Esophagus (tissue), 2 donors: ENCODE data around the gene COLGALT1. TPM values are rescaled to one million over a fixed set of nuclear protein-coding genes. Genes with fewer than 3 reads are reported as not detected.

ENCODE experiments used
- H3K27ac ChIP-seq, 2 donors: one replicate each; pipeline ENCODE4 v1.5.1; 2013; ENCODE audit warnings: low read depth in 2 of 2, mild to moderate bottlenecking in 2 of 2, inconsistent platforms in 1 of 2, low read length in 1 of 2, moderate library complexity in 1 of 2
- H3K27me3 ChIP-seq, 2 donors: one replicate each; pipeline ENCODE4 v1.6.1; 2013; ENCODE audit warnings: low read length in 2 of 2, control low read depth in 1 of 2, mild to moderate bottlenecking in 1 of 2; ENCODE audit not compliant: insufficient read depth in 2 of 2, control insufficient read depth in 1 of 2
- H3K36me3 ChIP-seq, 2 donors: one replicate each; pipeline ENCODE4 v1.6.1; 2013; ENCODE audit warnings: low read length in 1 of 2; ENCODE audit not compliant: control insufficient read depth in 2 of 2, insufficient read depth in 2 of 2
- H3K4me1 ChIP-seq, 2 donors: one replicate each; pipeline ENCODE4 v1.6.1; 2013; ENCODE audit warnings: low read length in 1 of 2; ENCODE audit not compliant: control insufficient read depth in 2 of 2, insufficient read depth in 2 of 2
- H3K4me3 ChIP-seq, 2 donors: one replicate each; pipeline ENCODE4 v1.5.1; 2013; ENCODE audit warnings: low read length in 2 of 2, mild to moderate bottlenecking in 2 of 2, low read depth in 1 of 2, moderate library complexity in 1 of 2
- H3K9me3 ChIP-seq, 2 donors: one replicate each; pipeline ENCODE4 v1.6.1; 2013; ENCODE audit warnings: mild to moderate bottlenecking in 2 of 2, low read depth in 1 of 2, low read length in 1 of 2, moderate library complexity in 1 of 2; ENCODE audit not compliant: control insufficient read depth in 2 of 2, insufficient read depth in 1 of 2
- WGBS, 2 donors: extraction: QIAGEN DNeasy Blood & Tissue Kit; methylation state at CpG; one replicate each; pipeline ENCODE4 v1.1.7; 2013; 5-methylcytosine and 5-hydroxymethylcytosine counted together
- polyA plus RNA-seq, 2 donors: library from polyadenylated mRNA; stranded (reverse); fragments of 200-250 nt; gene quantifications; one replicate each; pipeline ENCODE4 v1.2.3, GENCODE V29; 2013
- donor health status: healthy with polysubstance abuse.
- donor health status: Bipolar disorder and iron deficiency.

The COLGALT1 gene
- polyA plus RNA-seq, 2 donors = 23.6 to 24.8 TPM

- no peak overlapping the region for H3K27ac ChIP-seq
- 89% methylated on average over 21 to 31 of the region's 31 CpGs for WGBS, 2 donors
- H3K36me3 ChIP-seq = no peaks in the 10 kb centered on the region
- H3K9me3 ChIP-seq = peaks cover 0 to 5% of the 10 kb centered on the region in 2 donors
- no peaks in the 10 kb centered on the region for H3K4me1 ChIP-seq
- H3K27me3 ChIP-seq = no peaks in the 10 kb centered on the region
- H3K4me3 ChIP-seq = no peak overlapping the region
Observed at GRCh38 chr19:17623224-17623935, 67.9 kb downstream of the COLGALT1 start.

DNA sequence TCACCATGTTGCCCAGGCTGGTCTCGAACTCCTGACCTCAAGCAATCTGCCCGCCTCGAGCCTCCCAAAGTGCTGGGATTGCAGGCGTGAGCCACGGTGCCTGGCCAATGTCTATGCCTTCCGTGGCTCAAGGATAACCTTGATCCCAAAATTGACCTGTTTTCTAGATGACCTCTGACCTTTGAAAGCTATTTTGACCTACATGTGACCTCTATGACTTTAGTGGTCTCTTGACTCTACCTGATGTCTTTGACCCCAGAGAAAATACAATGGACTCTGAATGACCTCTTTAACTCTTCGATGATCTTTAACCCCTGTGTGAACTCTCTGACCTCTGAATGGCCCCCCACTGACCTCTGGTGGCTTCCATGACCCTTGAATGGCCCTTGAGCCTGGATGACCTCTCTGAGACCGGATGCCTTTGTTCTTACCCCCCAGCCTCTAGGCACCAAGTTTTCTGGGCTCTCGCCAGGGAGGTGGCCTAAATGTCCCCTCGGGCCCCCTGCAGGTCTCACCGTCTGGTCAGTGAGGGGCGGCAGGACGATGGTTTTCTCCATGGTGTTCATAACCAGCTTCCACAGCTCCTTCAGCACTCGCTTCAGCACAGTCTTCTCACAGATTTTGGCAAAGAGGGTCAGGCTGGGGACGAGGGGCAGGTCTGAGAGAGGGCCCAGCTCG is 69.0 kb downstream of the COLGALT1 start:
- no peaks in the 10 kb centered on the region for H3K4me1 ChIP-seq
- 86 to 89% methylated on average over 16 of the region's 16 CpGs for WGBS, 2 donors
- peaks cover 0 to 5% of the 10 kb centered on the region in 2 donors for H3K9me3 ChIP-seq
- H3K27ac ChIP-seq = no peak overlapping the region
- H3K4me3 ChIP-seq = no peak overlapping the region
- no peaks in the 10 kb centered on the region for H3K27me3 ChIP-seq
- no peaks in the 10 kb centered on the region for H3K36me3 ChIP-seq

DNA sequence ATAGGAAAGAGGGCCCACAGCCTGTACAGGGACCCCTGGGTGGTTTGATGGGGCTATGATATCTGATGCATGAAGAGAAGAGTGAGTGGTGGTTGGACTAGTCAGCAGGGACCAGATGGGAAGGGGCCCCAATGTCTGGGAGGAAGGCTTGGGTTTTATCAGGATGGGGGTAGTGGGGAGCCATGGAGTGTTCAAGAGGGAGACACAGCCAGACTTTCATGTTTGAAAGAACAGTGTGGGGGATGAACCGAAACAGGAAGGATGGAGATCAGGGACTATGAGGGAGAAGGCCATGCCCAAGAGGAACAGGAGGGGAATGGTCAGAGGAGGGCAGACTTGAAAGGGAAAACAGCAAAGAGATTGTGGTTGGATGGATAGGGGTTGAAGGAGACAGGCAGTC is 69.6 kb downstream of the COLGALT1 start:
- Histone ChIP-seq H3K36me3 (no peaks in the 10 kb centered on the region), H3K27ac (no peak overlapping the region), H3K27me3 (no peaks in the 10 kb centered on the region), H3K4me1 (no peaks in the 10 kb centered on the region), H3K9me3 (peaks cover 0 to 5% of the 10 kb centered on the region in 2 donors), H3K4me3 (no peak overlapping the region)
- WGBS, 2 donors = 88 to 91% methylated on average over 1 of the region's 1 CpG

GRCh38 chr19:17625980-17626379 is 70.5 kb downstream of the COLGALT1 start:
- no peaks in the 10 kb centered on the region for H3K27me3 ChIP-seq

DNA sequence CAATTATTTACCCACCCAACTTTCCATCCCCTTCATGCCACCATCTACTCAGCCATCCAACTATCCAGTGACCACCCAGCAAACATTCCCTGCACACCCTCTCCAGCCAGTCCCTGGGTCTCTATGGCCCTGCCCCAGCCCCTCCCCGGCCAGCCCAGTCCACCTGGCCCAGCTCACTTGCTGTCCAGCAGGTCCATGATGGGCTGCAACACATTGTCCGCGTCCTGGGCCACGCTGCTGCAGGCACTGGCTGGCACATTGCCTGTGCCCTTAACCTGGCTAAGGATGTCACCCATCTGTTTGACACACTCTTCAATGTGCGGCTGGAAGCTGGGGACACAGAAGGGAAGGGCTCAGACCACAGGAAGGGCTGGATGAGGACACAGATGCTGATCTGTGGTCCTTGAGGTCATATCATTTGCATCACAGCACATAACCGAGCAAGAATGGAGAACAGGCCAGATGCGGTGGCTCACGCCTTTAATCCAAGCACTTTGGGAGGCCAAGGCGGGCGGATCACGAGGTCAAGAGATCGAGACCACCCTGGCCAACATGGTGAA is 71.1 kb downstream of the COLGALT1 start:
- WGBS, 2 donors = 75 to 78% methylated on average over 12 of the region's 12 CpGs
- Histone ChIP-seq H3K36me3 (no peaks in the 10 kb centered on the region), H3K4me1 (no peaks in the 10 kb centered on the region), H3K4me3 (no peak overlapping the region), H3K9me3 (peaks cover 0 to 3% of the 10 kb centered on the region in 2 donors), H3K27ac (no peak overlapping the region), H3K27me3 (no peaks in the 10 kb centered on the region)

More at GRCh38 chr19:17625980-17626379, 70.5 kb downstream of the COLGALT1 start:
- 57 to 60% methylated on average over 2 of the region's 2 CpGs for WGBS, 2 donors
- Histone ChIP-seq H3K36me3 (no peaks in the 10 kb centered on the region), H3K4me1 (no peaks in the 10 kb centered on the region), H3K4me3 (no peak overlapping the region), H3K27ac (no peak overlapping the region), H3K9me3 (peaks cover 0 to 5% of the 10 kb centered on the region in 2 donors)

DNA sequence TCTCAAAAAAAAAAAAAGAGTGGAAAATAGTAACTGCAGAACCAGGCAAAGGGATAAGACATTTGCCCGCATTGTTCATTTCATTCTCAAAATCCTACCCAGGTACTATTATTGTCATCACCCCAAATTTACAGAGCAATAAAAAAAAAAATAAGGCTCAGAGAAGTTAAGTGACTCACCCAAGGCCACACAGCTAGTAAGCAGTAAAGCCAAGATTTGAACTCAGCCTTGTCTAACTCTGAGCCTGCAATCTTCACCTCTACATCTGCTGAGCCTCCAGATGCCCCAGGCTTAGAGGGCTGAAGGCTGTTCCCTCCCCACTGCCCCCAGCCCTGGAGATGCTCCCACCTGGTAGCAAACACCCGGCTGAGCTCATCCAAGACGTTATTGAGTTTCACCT is 71.7 kb downstream of the COLGALT1 start:
- Histone ChIP-seq H3K9me3 (no peaks in the 10 kb centered on the region), H3K27me3 (no peaks in the 10 kb centered on the region), H3K36me3 (no peaks in the 10 kb centered on the region), H3K4me1 (no peaks in the 10 kb centered on the region), H3K27ac (no peak overlapping the region), H3K4me3 (no peak overlapping the region)
- 87 to 93% methylated on average over 3 of the region's 3 CpGs for WGBS, 2 donors

DNA sequence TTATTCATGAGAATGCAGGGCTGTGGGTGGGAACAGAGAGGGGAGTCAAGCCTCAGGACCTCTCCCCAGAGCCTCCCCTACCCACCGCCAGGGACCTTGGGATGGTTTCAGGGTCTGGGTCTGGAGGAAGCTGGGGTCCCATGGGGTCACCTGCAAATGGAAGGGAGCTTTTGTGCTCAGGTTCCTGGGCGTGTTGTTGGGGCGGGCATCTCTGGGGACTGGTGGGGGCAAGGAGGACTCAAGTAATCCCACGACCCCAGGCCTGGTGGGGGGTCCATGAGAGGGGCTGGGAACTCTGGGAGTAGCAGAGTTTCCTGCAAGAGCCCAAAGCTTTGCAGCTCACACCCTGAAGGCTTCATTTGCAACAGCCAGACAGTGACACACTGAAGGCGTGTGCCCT is 72.5 kb downstream of the COLGALT1 start:
- Histone ChIP-seq H3K36me3 (no peaks in the 10 kb centered on the region), H3K4me3 (no peak overlapping the region), H3K27ac (no peak overlapping the region), H3K9me3 (no peaks in the 10 kb centered on the region), H3K27me3 (no peaks in the 10 kb centered on the region), H3K4me1 (no peaks in the 10 kb centered on the region)
- 69 to 70% methylated on average over 4 to 5 of the region's 5 CpGs for WGBS, 2 donors

GRCh38 chr19:17629760-17630159 is 74.3 kb downstream of the COLGALT1 start:
- H3K4me1 ChIP-seq = no peaks in the 10 kb centered on the region
- H3K36me3 ChIP-seq = no peaks in the 10 kb centered on the region
- no peaks in the 10 kb centered on the region for H3K27me3 ChIP-seq
- 83 to 85% methylated on average over 2 of the region's 2 CpGs for WGBS, 2 donors
- H3K4me3 ChIP-seq = no peak overlapping the region
- no peak overlapping the region for H3K27ac ChIP-seq
- H3K9me3 ChIP-seq = no peaks in the 10 kb centered on the region

- H3K4me3 ChIP-seq = no peak overlapping the region
- WGBS, 2 donors = 87 to 89% methylated on average over 9 of the region's 9 CpGs
- no peak overlapping the region for H3K27ac ChIP-seq
- H3K27me3 ChIP-seq = no peaks in the 10 kb centered on the region
- no peaks in the 10 kb centered on the region for H3K36me3 ChIP-seq
- H3K4me1 ChIP-seq = no peaks in the 10 kb centered on the region
- H3K9me3 ChIP-seq = no peaks in the 10 kb centered on the region
Observed at GRCh38 chr19:17632577-17632976, 77.1 kb downstream of the COLGALT1 start.
